Measurements from ENCODE around the gene CYB5A. TPM values are rescaled to one million over a fixed set of nuclear protein-coding genes. Genes with fewer than 3 reads are reported as not detected.
"Not testable (repeated sequence)": the region's sequence is repeated elsewhere in the genome, so short reads cannot be mapped to it uniquely, and the experiment has no call there.

Gene CYB5A
- total RNA-seq, 1 donor from 2014 or later = 28.3 TPM

DNA sequence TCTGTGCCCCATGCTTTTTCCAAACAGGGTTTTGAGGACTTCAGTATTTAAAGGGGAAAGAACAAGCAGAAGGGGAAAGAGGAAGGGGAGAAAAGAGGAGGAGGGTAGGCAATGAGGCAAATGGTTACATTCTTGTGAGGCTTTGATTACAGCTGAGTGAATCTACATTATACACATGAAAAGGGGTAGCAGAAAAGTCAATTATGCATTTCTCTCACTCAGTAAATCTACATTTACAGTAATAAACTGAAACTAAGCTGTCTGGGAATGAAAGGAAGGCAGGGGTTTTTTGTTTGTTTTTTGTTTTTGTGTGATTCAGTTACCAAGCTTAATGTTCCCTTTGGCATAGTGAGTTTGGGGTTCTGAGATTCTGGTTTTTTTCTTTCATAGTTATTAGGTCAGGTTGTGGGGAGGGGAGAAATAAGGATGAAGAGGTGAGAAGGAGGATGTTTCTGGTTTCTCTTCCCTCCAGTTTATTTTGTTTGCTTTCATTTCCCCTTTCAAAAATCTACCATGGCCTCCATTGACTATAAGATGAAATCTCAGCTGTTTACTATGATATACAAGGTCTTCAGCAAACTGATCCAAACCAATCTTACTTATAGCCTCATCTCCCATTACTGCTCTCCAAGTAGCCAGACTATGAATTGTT, 42.6 kb upstream of the CYB5A start:
- Mint-ChIP-seq H3K4me3 (ENCODE audit: unreplicated experiment) (no peak overlapping the region), H3K27ac (ENCODE audit: unreplicated experiment) (no peak overlapping the region), H3K36me3 (ENCODE audit: unreplicated experiment) (no peaks in the 10 kb centered on the region), H3K27me3 (ENCODE audit: unreplicated experiment) (no peaks in the 10 kb centered on the region), H3K9me3 (ENCODE audit: unreplicated experiment) (no peaks in the 10 kb centered on the region), H3K4me1 (ENCODE audit: low read depth, unreplicated experiment) (peaks cover 2% of the 10 kb centered on the region)
- TF ChIP-seq CTCF (IDR thresholded peaks at IDR 0.05; ENCODE audit: partially characterized antibody, unreplicated experiment) = no peak
- DNase-seq = no peak

GRCh38 chr18:74333091-74333490, 41.3 kb upstream of the CYB5A start:
- no peak for TF ChIP-seq CTCF (IDR thresholded peaks at IDR 0.05; ENCODE audit: partially characterized antibody, unreplicated experiment)
- Mint-ChIP-seq H3K27me3 (ENCODE audit: unreplicated experiment) (no peaks in the 10 kb centered on the region), H3K27ac (ENCODE audit: unreplicated experiment) (no peak overlapping the region), H3K4me3 (ENCODE audit: unreplicated experiment) (no peak overlapping the region), H3K4me1 (ENCODE audit: low read depth, unreplicated experiment) (peaks cover 2% of the 10 kb centered on the region), H3K36me3 (ENCODE audit: unreplicated experiment) (no peaks in the 10 kb centered on the region), H3K9me3 (ENCODE audit: unreplicated experiment) (no peaks in the 10 kb centered on the region)
- DNase-seq = no peak

GRCh38 chr18:74331404-74331803, 39.6 kb upstream of the CYB5A start:
- no peak overlapping the region for H3K4me3 Mint-ChIP-seq (ENCODE audit: unreplicated experiment)
- TF ChIP-seq CTCF (IDR thresholded peaks at IDR 0.05; ENCODE audit: partially characterized antibody, unreplicated experiment) = no peak
- no peaks in the 10 kb centered on the region for H3K9me3 Mint-ChIP-seq (ENCODE audit: unreplicated experiment)
- DNase-seq = no peak
- peaks cover 2% of the 10 kb centered on the region for H3K4me1 Mint-ChIP-seq (ENCODE audit: low read depth, unreplicated experiment)
- H3K27ac Mint-ChIP-seq (ENCODE audit: unreplicated experiment) = no peak overlapping the region
- no peaks in the 10 kb centered on the region for H3K36me3 Mint-ChIP-seq (ENCODE audit: unreplicated experiment)
- no peaks in the 10 kb centered on the region for H3K27me3 Mint-ChIP-seq (ENCODE audit: unreplicated experiment)

GRCh38 chr18:74329688-74330205, 38.0 kb upstream of the CYB5A start:
- Mint-ChIP-seq H3K27me3 (ENCODE audit: unreplicated experiment) (no peaks in the 10 kb centered on the region), H3K27ac (ENCODE audit: unreplicated experiment) (no peak overlapping the region), H3K9me3 (ENCODE audit: unreplicated experiment) (no peaks in the 10 kb centered on the region), H3K4me3 (ENCODE audit: unreplicated experiment) (no peak overlapping the region), H3K36me3 (ENCODE audit: unreplicated experiment) (no peaks in the 10 kb centered on the region), H3K4me1 (ENCODE audit: low read depth, unreplicated experiment) (peaks cover 2% of the 10 kb centered on the region)
- TF ChIP-seq CTCF (IDR thresholded peaks at IDR 0.05; ENCODE audit: partially characterized antibody, unreplicated experiment) = no peak
- no peak for DNase-seq

GRCh38 chr18:74328206-74328605, 36.4 kb upstream of the CYB5A start:
- H3K27ac Mint-ChIP-seq (ENCODE audit: unreplicated experiment) = no peak overlapping the region
- H3K4me3 Mint-ChIP-seq (ENCODE audit: unreplicated experiment) = no peak overlapping the region
- no peak for TF ChIP-seq CTCF (IDR thresholded peaks at IDR 0.05; ENCODE audit: partially characterized antibody, unreplicated experiment)
- H3K27me3 Mint-ChIP-seq (ENCODE audit: unreplicated experiment) = no peaks in the 10 kb centered on the region
- H3K4me1 Mint-ChIP-seq (ENCODE audit: low read depth, unreplicated experiment) = peaks cover under 1% of the 10 kb centered on the region
- H3K9me3 Mint-ChIP-seq (ENCODE audit: unreplicated experiment) = no peaks in the 10 kb centered on the region
- no peak for DNase-seq
- no peaks in the 10 kb centered on the region for H3K36me3 Mint-ChIP-seq (ENCODE audit: unreplicated experiment)

- not testable (repeated sequence) for H3K27me3 Mint-ChIP-seq (ENCODE audit: unreplicated experiment)
Measured at GRCh38 chr18:74326791-74327190, 35.0 kb upstream of the CYB5A start.

More at GRCh38 chr18:74326791-74327190, 35.0 kb upstream of the CYB5A start:
- not testable (repeated sequence) for H3K9me3 Mint-ChIP-seq (ENCODE audit: unreplicated experiment); DNase-seq; H3K4me3 Mint-ChIP-seq (ENCODE audit: unreplicated experiment); H3K4me1 Mint-ChIP-seq (ENCODE audit: low read depth, unreplicated experiment); H3K27ac Mint-ChIP-seq (ENCODE audit: unreplicated experiment); H3K36me3 Mint-ChIP-seq (ENCODE audit: unreplicated experiment)
